AG04449 (cell line): ENCODE data around the gene NME4.
A peak's percentile ranks its signal among the peaks of the same experiment; 100 is the strongest.

Experiments used
- CTCF ChIA-PET: fragments of 350-600 bp; formaldehyde crosslinking; extraction: SDS; loops from one replicate; lab custom pipeline; 2021; ENCODE audit warnings: antibody characterized with exemption; lab: Yijun Ruan, JAX
- POLR2A ChIA-PET: fragments of 400-600, 350-600 bp; formaldehyde crosslinking; extraction: SDS; loops from one replicate; lab custom pipeline; 2020; ENCODE audit warnings: antibody characterized with exemption, inconsistent platforms; lab: Yijun Ruan, JAX
- DNase-seq: peaks from one replicate; pipeline ENCODE4 v3.0.0-alpha.2; 2010; ENCODE audit warnings: low read depth, low spot score
- H3K4me3 ChIP-seq: 2 replicates; pipeline ENCODE4 v1.5.1; 2011; ENCODE audit warnings: low read depth, mild to moderate bottlenecking, control low read depth, low read length
- CTCF ChIP-seq: IDR thresholded peaks from one replicate; pipeline ENCODE4 v1.5.1; 2011; ENCODE audit warnings: mild to moderate bottlenecking, moderate library complexity, low read length, control low read depth, inconsistent platforms; ENCODE audit not compliant: insufficient read depth; ENCODE audit errors: missing control alignments

The NME4 gene

DNA sequence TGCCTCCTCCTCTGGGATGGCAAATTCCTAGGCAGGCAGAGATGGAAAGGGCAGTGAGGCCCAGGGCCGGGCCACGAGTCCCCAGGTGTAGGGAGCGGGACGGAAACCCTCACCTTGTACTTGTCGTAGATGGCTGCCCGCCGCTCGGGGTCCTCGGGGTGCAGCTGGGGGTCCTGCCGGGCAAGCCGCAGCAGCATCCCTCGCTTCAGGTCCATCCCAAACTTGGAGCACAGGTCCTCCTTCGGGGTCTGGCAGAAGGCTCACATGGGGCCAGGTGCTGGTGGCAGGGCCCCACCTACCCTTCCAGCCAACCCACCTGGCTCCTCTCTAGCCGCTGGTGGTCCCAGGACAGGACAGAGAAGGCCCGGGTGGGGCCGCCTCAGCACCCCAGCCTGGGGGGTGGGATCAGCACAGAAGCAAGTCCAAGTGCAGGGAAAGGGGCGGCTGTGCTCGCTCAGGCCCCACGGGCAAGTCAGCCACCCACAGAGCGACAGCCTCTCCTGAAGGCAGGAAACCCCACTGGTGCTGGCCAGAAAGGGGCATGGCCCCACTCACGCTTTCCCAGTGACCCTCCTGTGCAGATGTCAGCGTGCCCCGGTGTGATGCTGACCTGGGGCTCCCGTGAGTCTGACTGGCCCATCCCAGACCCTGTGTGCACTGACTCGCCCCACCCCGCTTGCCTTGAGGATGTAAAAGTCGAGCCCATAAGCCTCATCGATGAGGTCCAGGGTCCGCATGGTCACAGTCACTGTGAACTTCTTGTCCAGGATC is 28.4 kb upstream of the NME4 start:
- ChIA-PET POLR2A (no interaction called here), CTCF (interaction anchor here (1.1 kb wide), 1 partner anchor 262 kb away, joined by 4 read pairs; no protein-coding TSS in a partner anchor)
- TF ChIP-seq CTCF = no peak
- no peak for DNase-seq
- H3K4me3 ChIP-seq = no peak overlapping the region

- peak overlapping the region; percentile 52 for H3K4me3 ChIP-seq
- no peak for DNase-seq
- ChIA-PET POLR2A (no interaction called here), CTCF (interaction anchor here (1.1 kb wide), 1 partner anchor 262 kb away, joined by 4 read pairs; no protein-coding TSS in a partner anchor)
- TF ChIP-seq CTCF = no peak
Observed at GRCh38 chr16:369275-369865, 27.6 kb upstream of the NME4 start.

DNA sequence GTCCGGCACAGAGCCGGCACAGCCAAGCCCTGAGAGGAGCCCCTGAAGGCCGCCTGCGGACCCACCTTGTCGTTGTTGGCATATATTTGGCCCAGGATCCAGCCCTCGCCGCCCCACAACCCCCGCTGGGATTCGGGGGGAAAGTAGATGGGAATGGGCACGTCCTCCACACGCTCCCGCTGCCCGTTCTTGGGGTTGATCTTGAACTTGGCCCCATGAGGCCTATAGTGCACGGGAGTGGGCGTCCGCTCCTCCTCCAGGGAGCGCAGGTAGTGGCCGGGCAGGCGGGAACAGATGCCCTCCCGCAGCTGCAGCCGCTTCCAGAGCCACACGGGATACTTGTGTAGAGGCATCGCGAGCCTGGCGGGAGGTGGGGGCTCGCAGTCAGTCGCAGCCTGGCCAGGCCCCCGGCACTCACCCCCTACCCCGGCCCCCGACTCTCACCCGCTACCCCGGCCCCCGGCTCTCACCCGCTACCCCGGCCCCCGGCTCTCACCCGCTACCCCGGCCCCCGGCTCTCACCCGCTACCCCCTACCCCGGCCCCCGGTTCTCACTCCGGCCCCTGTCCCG is 27.0 kb upstream of the NME4 start:
- H3K4me3 ChIP-seq = peak overlapping the region; percentile 52
- ChIA-PET CTCF (interaction anchor here (1.1 to 1.2 kb wide), 2 partner anchors 8 to 263 kb away, joined by 4 read pairs; no protein-coding TSS in a partner anchor), POLR2A (interaction anchor here (1.6 kb wide), 1 partner anchor 31 kb away, joined by 6 read pairs; the partner anchor contains the start of gene DECR2)
- DNase-seq = no peak
- TF ChIP-seq CTCF = no peak

GRCh38 chr16:370443-370842 is 26.6 kb upstream of the NME4 start, which contains the start of gene MRPL28:
MRPL28 (minus strand) TSS chr16:370538; CDS start chr16:370218, 320 bp downstream.
- DNase-seq = peak; percentile 82
- CTCF ChIA-PET = interaction anchor here (1.2 kb wide), 1 partner anchor 9 kb away, joined by 4 read pairs; no protein-coding TSS in a partner anchor
- POLR2A ChIA-PET = interaction anchor here (1.6 kb wide), 1 partner anchor 31 kb away, joined by 6 read pairs; the partner anchor contains the start of gene DECR2
- H3K4me3 ChIP-seq = peak within 1 kb of the TSS; percentile 52
- TF ChIP-seq CTCF = no peak

DNA sequence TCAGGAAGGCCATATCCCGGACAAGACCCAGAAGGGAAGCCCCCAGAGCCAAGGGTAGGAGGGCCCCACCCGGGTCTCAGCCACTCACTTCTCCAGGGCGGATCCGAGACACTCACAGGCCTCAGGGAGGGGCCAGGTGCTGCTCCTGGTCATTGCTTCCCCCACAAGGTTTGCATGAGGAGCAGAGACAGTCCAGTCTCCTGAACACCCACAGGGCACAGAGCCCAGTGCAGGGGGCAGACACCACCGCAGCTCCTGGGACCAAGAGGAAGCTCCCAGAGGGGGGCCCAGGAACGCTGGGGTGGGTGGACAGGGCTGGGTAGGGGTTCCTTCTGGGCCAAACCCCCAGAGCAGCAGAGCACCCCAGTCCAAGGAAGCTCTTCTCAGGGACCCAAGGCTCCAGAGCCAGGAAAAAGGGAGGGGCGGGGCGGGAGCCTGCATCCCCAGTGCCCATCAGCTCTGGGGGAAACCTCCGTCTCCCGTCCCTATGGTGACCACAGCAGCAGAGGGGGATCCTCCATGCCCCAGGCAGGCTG is 26.0 kb upstream of the NME4 start:
- DNase-seq = no peak
- TF ChIP-seq CTCF = no peak
- H3K4me3 ChIP-seq = no peak overlapping the region
- POLR2A ChIA-PET = interaction anchor here (0.6 to 1.6 kb wide), 2 partner anchors 21 to 30 kb away, joined by 3 to 6 read pairs; partner anchors contain the start of gene DECR2
- CTCF ChIA-PET = interaction anchor here (1.2 to 1.4 kb wide), 2 partner anchors 9 to 189 kb away, joined by 3 to 4 read pairs; no protein-coding TSS in a partner anchor
